NOMO-1 (cell line): Measurements from ENCODE around the gene FAM81A.
"Not testable (repeated sequence)": the region's sequence is repeated elsewhere in the genome, so short reads cannot be mapped to it uniquely, and the experiment has no call there.

Source experiments
- DNase-seq, 2 experiments: peaks; one replicate each; lab custom pipeline; 2025; ENCODE audit not compliant: unreplicated experiment in 2 of 2; lab: John Stamatoyannopoulos, UW

Gene FAM81A

DNA sequence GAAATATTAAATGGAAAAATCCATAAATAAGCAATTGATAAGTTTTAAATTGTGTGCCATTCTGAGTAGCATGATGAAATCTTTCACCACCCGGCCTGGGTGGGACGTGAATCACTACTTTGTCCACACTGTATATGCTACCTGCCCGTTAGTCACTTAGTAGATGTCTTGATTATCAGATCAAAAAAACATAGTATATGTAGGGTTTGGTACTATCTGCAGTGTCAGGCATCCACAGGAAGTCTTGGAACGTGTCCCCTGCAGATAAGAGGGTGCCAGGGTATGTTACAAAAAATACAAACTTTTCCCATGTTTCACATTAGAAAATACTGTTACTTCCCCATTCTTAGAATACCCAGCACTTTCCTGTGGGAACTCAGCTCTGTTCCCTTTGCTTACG is 35.2 kb downstream of the FAM81A start:
- no peak for DNase-seq

- DNase-seq = not testable (repeated sequence)
Measured at GRCh38 chr15:59475161-59475560, 37.2 kb downstream of the FAM81A start.

GRCh38 chr15:59484399-59484798 is 46.4 kb downstream of the FAM81A start:
- DNase-seq = no peak

GRCh38 chr15:59485036-59485435 is 47.0 kb downstream of the FAM81A start:
- no peak for DNase-seq

DNA sequence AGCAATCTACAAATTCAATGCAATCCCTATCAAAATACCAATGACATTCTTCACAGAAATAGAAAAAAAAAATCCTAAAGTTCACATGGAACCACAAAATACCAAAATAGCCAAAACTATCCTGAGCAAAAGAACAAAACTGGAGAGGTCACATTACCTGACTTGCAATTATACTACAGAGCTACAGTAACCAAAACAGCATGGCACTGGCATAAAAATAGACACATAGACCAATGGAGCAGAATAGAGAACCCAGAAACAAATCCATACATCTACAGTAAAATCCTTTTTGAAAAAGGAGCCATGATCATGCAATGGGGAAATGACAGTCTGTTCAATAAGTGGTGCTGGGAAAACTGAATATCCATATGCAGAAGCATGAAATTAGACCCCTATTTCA is 51.5 kb downstream of the FAM81A start:
- DNase-seq = not testable (repeated sequence)

GRCh38 chr15:59491062-59491461 is 53.1 kb downstream of the FAM81A start:
- no peak for DNase-seq

DNA sequence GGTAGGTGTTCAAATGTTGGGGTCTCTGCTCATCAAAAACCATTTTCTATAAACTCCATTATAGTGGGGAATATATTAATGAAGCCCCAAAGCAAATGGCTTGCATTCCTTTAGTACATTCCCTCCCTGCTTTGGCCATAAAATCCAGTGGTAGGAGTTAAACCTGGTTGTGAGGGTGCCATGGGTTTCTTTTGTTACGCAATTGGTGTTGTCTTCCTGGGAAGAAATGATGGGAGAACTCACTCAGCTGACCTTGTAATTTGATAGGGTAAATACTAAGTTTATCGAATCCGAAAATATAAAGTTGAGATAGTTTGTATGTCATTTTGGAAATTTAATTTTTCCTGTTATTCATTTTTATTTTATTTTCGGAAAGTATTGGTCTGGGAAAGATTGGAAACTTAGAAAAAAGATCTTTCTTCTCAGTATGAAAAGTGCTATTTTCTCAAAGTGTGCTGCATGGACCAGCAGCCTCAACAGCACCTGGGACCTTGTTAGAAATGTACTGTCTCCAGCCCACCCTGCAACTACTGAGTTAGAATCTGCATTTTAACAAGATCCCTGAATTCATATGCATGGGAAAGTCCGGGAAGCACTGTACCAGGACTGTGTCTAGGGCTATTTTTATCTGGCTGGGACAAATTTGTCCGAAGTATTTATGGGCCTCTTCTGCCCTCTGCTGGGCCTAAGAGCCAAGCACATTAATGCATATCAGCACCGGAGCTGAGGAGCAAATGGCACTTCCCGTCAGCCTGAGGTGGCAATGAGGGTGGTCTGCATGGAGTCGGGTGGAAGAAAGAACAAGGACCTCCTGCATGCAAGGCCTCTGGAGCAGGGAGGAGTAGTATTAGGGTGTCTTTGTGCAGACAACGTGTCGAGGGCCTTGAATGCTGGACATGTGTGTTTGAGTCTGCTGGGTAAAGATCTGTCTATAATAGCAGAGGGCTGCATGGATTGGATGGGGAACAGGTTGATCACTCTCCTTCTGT is 54.7 kb downstream of the FAM81A start:
- DNase-seq = peak; percentile 48 to 49

- peak in 1 of 2 experiments; percentile 42 for DNase-seq
Measured at GRCh38 chr15:59501597-59501996, 63.6 kb downstream of the FAM81A start.

DNA sequence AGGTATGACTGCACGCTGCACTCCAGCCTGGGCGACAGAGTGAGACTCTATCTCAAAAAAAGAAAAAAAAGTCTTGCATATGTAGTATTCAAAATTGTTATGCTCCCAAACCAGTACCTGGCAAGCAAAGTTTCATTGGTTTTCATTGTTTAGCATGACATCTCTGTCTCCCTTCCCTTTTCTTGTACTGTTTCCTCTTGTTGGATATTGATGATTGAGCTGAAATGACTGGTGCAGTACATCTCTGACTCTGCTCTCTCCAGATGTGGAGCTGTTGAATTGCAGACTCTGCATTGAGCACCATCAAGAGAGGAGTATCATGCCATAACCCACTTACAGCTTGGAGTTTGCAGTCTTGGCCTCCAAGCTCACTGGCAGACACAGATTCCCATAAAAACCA is 77.2 kb downstream of the FAM81A start:
- no peak for DNase-seq

- peak in 1 of 2 experiments; percentile 64 for DNase-seq
Measured at GRCh38 chr15:59516655-59517461, 78.9 kb downstream of the FAM81A start.

DNA sequence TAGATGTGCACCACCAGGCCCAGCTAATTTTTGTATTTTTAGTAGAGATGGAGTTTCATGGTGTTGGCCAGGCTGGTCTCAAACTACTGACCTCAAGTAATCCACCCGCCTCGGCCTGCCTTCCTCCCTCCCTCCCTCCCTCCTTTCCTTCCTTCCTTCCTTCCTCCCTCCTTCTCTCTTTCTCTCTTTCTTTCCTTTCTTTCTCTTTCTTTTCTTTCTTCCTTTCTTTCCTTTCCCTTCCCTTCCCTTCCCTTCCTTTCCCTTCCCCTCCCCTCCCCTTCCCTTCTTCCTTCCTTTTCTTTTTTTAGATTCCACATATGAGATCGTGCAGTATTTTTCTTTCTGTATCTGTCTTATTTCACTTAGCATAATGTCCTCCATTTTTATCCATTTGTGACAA is 81.3 kb downstream of the FAM81A start:
- no peak for DNase-seq

DNA sequence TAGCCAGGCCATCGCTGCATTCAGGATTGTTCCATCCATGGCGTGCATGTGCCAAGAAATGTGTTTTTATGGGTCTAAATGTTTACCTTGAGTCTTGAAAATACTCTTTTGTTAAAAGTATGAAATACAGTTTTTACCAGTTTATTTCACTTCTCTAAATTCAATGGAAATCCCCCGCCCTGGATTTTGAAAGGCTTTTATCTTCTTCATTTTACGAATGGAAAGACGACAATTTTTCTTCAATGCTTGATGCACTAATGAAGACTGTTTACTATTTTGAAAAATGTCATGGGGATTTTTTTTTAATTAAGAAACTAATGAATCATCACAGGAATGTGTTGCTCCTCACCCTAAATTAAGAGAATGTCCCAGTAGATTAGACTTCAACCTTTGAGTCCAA is 83.5 kb downstream of the FAM81A start:
- DNase-seq = no peak

DNA sequence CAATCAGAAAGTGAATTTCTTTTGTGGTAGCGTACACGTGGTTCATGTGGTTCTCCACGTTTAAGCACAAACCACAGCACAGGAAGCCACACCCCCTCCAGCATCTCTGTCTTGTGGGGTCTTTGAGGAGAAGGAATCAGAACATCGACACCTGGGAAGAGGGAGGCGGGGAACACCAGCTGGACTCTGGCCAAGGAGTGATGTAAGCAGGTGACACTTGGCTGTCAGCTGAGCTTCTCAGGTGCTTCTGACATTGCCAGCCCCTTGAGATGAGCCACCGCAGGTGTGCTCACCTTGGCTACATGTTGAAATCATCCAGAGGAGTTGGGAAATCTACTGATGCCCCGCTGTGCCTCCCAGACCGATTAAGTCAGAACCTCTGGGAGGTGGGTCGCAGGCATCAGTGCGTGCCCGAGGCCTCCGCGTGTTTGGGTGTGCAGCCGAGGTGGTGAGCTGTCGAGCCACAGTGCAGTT is 85.0 kb downstream of the FAM81A start:
- peak in 1 of 2 experiments; percentile 25 for DNase-seq

- no peak for DNase-seq
Measured at GRCh38 chr15:59523702-59524101, 85.7 kb downstream of the FAM81A start.

DNA sequence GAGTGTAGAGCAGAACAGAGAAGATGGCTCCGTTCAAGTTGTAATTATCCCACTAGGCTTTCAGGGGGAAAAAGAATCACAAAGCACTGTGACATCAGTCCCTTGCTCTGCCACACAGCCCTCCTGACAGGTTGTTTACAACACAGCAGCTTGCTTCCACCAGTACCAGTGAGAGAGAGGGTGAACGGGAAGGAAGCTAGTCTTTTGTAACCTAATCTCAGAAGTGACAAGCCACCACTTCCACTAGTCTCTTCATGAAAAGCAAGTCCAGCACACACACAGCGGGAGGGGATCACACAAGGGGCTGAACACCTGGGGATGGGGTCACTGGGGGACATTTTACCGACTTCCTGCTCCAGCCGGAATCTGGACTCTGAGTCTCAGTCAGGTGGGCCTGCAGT is 86.3 kb downstream of the FAM81A start:
- peak in 1 of 2 experiments; percentile 73 for DNase-seq

GRCh38 chr15:59526466-59526865 is 88.5 kb downstream of the FAM81A start:
- DNase-seq = not testable (repeated sequence)

- no peak for DNase-seq
Measured at GRCh38 chr15:59528429-59528828, 90.4 kb downstream of the FAM81A start.

- DNase-seq = peak; percentile 52 to 70
Measured at GRCh38 chr15:59528961-59529402, 91.0 kb downstream of the FAM81A start.

GRCh38 chr15:59531066-59531675 is 93.2 kb downstream of the FAM81A start:
- peak; percentile 15 to 43 for DNase-seq

DNA sequence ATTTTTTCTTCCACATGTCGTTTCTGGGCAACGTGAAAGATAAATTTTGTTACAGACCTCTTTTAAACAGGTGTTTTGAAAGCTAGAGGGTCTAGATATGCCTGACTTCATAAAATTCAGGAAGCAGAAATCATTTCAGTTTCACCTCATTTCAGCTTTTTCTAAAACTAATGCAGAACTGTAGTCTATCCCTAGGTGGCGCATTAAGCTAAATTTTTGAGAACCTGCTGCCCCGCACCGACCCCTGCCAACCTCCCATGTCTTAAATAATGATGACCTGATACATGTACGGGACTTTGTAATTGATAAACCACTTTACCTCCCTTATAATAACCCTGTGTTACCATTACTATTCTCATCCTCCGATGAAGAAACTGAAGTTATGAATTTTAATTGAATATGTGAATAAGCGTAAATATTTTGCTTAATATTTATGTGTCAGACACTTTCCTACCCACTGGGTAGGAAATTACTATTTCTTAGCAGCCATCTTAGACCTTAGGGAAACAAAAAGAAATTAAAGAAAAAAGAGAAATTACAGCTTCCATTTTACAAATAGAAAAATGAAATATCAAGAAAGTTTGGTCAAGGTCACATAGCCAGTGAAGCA is 94.9 kb downstream of the FAM81A start:
- DNase-seq = peak; percentile 62 to 80
